Astrocyte of the spinal cord (primary cell): ENCODE results near the gene PCNX3.
A peak's percentile ranks its signal among the peaks of the same experiment; 100 is the strongest.

ENCODE experiments used
- DNase-seq: peaks from one replicate; pipeline ENCODE4 v3.0.0; 2011; ENCODE audit warnings: low read depth, low spot score
- H3K4me3 ChIP-seq: 2 replicates; pipeline ENCODE4 v1.5.1; 2011; ENCODE audit warnings: low read depth, mild to moderate bottlenecking, low read length, moderate library complexity
- CTCF ChIP-seq: IDR thresholded peaks from 2 replicates; pipeline ENCODE4 v1.5.1; 2012; ENCODE audit warnings: low read depth, mild to moderate bottlenecking, low read length, inconsistent platforms
- in situ Hi-C: cut with HindIII; loops from 2 replicates; pipeline ENCODE4 v1.10.0; 2017; ENCODE audit warnings: low sequenced_read_pairs

Gene PCNX3

GRCh38 chr11:65576232-65576866 lies 39.2 kb upstream of the PCNX3 start:
- in situ Hi-C loops = no loop called here
- no peak for DNase-seq
- H3K4me3 ChIP-seq = peak overlapping the region; percentile 51
- no peak for TF ChIP-seq CTCF

GRCh38 chr11:65576867-65577755 lies 38.5 kb upstream of the PCNX3 start:
- in situ Hi-C loops = no loop called here
- DNase-seq = peak; percentile 45
- H3K4me3 ChIP-seq = peak overlapping the region; percentile 51

GRCh38 chr11:65577756-65578109 lies 37.8 kb upstream of the PCNX3 start:
- peak overlapping the region; percentile 51 for H3K4me3 ChIP-seq
- DNase-seq = no peak
- in situ Hi-C loops = no loop called here
- no peak for TF ChIP-seq CTCF

More at GRCh38 chr11:65576867-65577755, 38.5 kb upstream of the PCNX3 start:
- TF ChIP-seq CTCF = no peak

DNA sequence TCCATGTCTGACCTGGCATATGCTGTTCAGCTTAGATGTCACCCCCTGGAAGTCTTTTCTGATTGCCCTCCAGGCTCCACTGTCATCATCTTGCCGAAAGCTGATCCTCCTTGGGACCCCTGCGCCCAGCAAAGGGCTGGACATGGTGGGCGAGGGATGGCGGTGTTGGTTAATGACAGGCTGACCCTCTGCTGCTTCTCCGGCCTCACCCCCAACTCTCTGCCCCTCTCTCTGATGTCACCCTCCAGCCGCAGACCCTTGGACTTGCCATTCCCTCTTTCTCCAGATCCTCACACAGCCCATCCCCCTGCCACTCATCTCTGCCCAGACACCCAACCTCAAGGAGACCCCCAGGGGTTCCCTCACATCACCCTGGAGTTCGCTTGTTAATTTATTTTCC lies 37.4 kb upstream of the PCNX3 start:
- in situ Hi-C loops = no loop called here
- TF ChIP-seq CTCF = no peak
- no peak for DNase-seq
- no peak overlapping the region for H3K4me3 ChIP-seq

GRCh38 chr11:65578667-65579066 lies 36.9 kb upstream of the PCNX3 start:
- H3K4me3 ChIP-seq = no peak overlapping the region
- no peak for TF ChIP-seq CTCF
- in situ Hi-C loops = no loop called here
- DNase-seq = no peak

GRCh38 chr11:65579291-65579690 lies 36.3 kb upstream of the PCNX3 start:
- H3K4me3 ChIP-seq = no peak overlapping the region
- DNase-seq = no peak
- no peak for TF ChIP-seq CTCF
- in situ Hi-C loops = no loop called here
